Measurements from ENCODE around the gene NCDN. TPM values are rescaled to one million over a fixed set of nuclear protein-coding genes. Genes with fewer than 3 reads are reported as not detected.

Gene NCDN
- total and polyA plus RNA-seq, 2 of the 8 experiments (the other 6 are each of a cell fraction or from before 2014, with no cell fraction given) = 26.2 to 35.4 TPM

- no peak overlapping the region for H2BK15ac ChIP-seq (ENCODE audit: low read length)
- H3K4me3 ChIP-seq (ENCODE audit: extremely low read depth in 1 of 4, insufficient read depth in 2 of 4, low read depth in 3 of 4, low read length in 4 of 4) = no peak overlapping the region
- H3K9me3 ChIP-seq (ENCODE audit: insufficient read depth in 2 of 2, low read depth in 1 of 2, low read length in 1 of 2) = no peaks in the 10 kb centered on the region
- H2BK12ac ChIP-seq (ENCODE audit: low read depth, low read length) = no peak overlapping the region
- no peaks in the 10 kb centered on the region for H3K4me1 ChIP-seq (replicated peaks in 1 of 4; ENCODE audit: control insufficient read depth in 3 of 4, insufficient read depth in 4 of 4, low read length in 3 of 4)
- DNase-seq (ENCODE audit: low read depth in 1 of 2, low spot score in 2 of 2) (no peak), FAIRE-seq (no peak)
- H4K8ac ChIP-seq (ENCODE audit: extremely low read depth, insufficient read depth, low read length) = no peak overlapping the region
- H3K9ac ChIP-seq (replicated peaks in 1 of 4; ENCODE audit: extremely low read depth in 1 of 4, low read depth in 3 of 4, low read length in 3 of 4) = no peak overlapping the region
- no peak overlapping the region for H2BK120ac ChIP-seq (replicated peaks; ENCODE audit: low read depth, low read length)
- H3K4me2 ChIP-seq (ENCODE audit: insufficient read depth in 1 of 2, low read depth in 2 of 2, low read length in 2 of 2) = no peak overlapping the region
- ChIA-PET POLR2A (ENCODE audit: partially characterized antibody) (interaction anchor here (1.4 kb wide), 1 partner anchor 9 kb away, joined by 3 read pairs; no protein-coding TSS in a partner anchor), CTCF (ENCODE audit: partially characterized antibody) (interaction anchor here (1.4 kb wide), 1 partner anchor 12 kb away, joined by 4 read pairs; no protein-coding TSS in a partner anchor)
- no peak for TF ChIP-seq EP300 (IDR thresholded peaks at IDR 0.05; ENCODE audit: borderline replicate concordance in 1 of 2, low read depth in 2 of 2, low read length in 2 of 2)
- TF ChIP-seq GABPA (IDR thresholded peaks at IDR 0.05; ENCODE audit: borderline replicate concordance, insufficient read depth, low read length) = no peak
- no peak for TF ChIP-seq CBX5 (IDR thresholded peaks at IDR 0.05; ENCODE audit: low read depth, low read length)
- TF ChIP-seq MAX (IDR thresholded peaks at IDR 0.05) = no peak
- TF ChIP-seq ZNF274 (IDR thresholded peaks at IDR 0.05; ENCODE audit: borderline replicate concordance, extremely low read depth, low read length) = no peak
- no peak for TF ChIP-seq NANOG (IDR thresholded peaks at IDR 0.05; ENCODE audit: insufficient read depth, low read depth, low read length, poor library complexity, severe bottlenecking)
- no peak overlapping the region for H3K4ac ChIP-seq (replicated peaks; ENCODE audit: insufficient read length, low read depth, low read length)
- no peak overlapping the region for H3K18ac ChIP-seq (ENCODE audit: extremely low read depth, low read length)
- no peak overlapping the region for H2AFZ ChIP-seq (ENCODE audit: low read length)
- H4K91ac ChIP-seq (replicated peaks; ENCODE audit: insufficient read length, low read length) = no peak overlapping the region
- H3K27me3 ChIP-seq (replicated peaks in 1 of 4; ENCODE audit: control insufficient read depth in 3 of 4, extremely low read depth in 1 of 4, insufficient read depth in 3 of 4, low read length in 3 of 4) = no peaks in the 10 kb centered on the region
- H3K56ac ChIP-seq (replicated peaks; ENCODE audit: insufficient read length, low read depth, low read length) = no peak overlapping the region
- no peak overlapping the region for H3K23ac ChIP-seq (ENCODE audit: insufficient read length)
- H3K23me2 ChIP-seq (ENCODE audit: low read depth, low read length) = no peaks in the 10 kb centered on the region
- H3K79me2 ChIP-seq (ENCODE audit: control insufficient read depth in 1 of 2, insufficient read depth in 2 of 2, low read length in 2 of 2) = peaks cover 0 to 29% of the 10 kb centered on the region in 2 experiments; a peak in 2 of 4 replicates
- H3K14ac ChIP-seq (ENCODE audit: insufficient read length) = no peak overlapping the region
- H2BK20ac ChIP-seq (ENCODE audit: low read length) = no peak overlapping the region
- no peak overlapping the region for H3K27ac ChIP-seq (ENCODE audit: low read depth, low read length)
- no peak overlapping the region for H2AK5ac ChIP-seq (ENCODE audit: low read depth, low read length)
- peaks cover 0 to 3% of the 10 kb centered on the region in 2 experiments for H4K20me1 ChIP-seq (replicated peaks in 1 of 2; ENCODE audit: control insufficient read depth in 1 of 2, insufficient read depth in 2 of 2, low read length in 2 of 2)
- no peak overlapping the region for H4K5ac ChIP-seq (ENCODE audit: insufficient read length, low read depth, low read length)
- peaks cover 3 to 15% (median 3%) of the 10 kb centered on the region in 4 experiments; a peak in 6 of 8 replicates for H3K36me3 ChIP-seq (ENCODE audit: control insufficient read depth in 2 of 4, insufficient read depth in 4 of 4, low read length in 3 of 4)
- H2BK5ac ChIP-seq (ENCODE audit: low read depth, low read length) = no peak overlapping the region
- H3K79me1 ChIP-seq (ENCODE audit: low read depth, low read length) = peaks cover 2% of the 10 kb centered on the region; the same call in 1 of the 2 replicates
Observed at GRCh38 chr1:35507947-35508346, 49.7 kb upstream of the NCDN start.

Data from H1 (cell line).